PC-9 (cell line): ENCODE measurements around the gene CACNA2D1. TPM values are rescaled to one million over a fixed set of nuclear protein-coding genes. Genes with fewer than 3 reads are reported as not detected.
A peak's percentile ranks its signal among the peaks of the same experiment; 100 is the strongest.

Experiments used
- BruUV-seq: library from RNA; stranded (reverse); fragments of 400-500 nt; replicated peaks from 2 replicates; lab custom pipeline; 2021; lab: Mats Ljungman, UMichigan
- CTCF ChIA-PET: fragments of 300-600 bp; sonication (Branson Sonifier 250); formaldehyde crosslinking; loops from one replicate; lab custom pipeline; 2022; ENCODE audit warnings: antibody characterized with exemption; lab: Charles Lee
- POLR2A ChIA-PET: fragments of 300-600 bp; sonication (Branson Sonifier 250); formaldehyde crosslinking; loops from one replicate; lab custom pipeline; 2022; ENCODE audit warnings: antibody characterized with exemption; ENCODE audit not compliant: unreplicated experiment; lab: Charles Lee
- DNase-seq, 2 experiments: peaks; one replicate each; pipeline versions ENCODE4 v3.0.0 to v3.0.0-alpha.2; 2015 to 2022; ENCODE audit warnings: mixed read lengths in 1 of 2
- H2AFZ ChIP-seq: fragments of 200-600 bp; sonication (generic); 2 replicates; pipeline ENCODE4 v1.8.1; 2017; ENCODE audit warnings: antibody characterized with exemption
- H3F3A ChIP-seq: fragments of 200-600 bp; sonication (generic); 2 replicates; pipeline ENCODE4 v1.8.1; 2017; ENCODE audit warnings: antibody characterized with exemption, mild to moderate bottlenecking, low read depth; ENCODE audit not compliant: insufficient read depth
- H3K27ac ChIP-seq: fragments of 200-600 bp; sonication (generic); 2 replicates; pipeline ENCODE4 v1.6.1; 2016; ENCODE audit warnings: mixed run types
- H3K27me3 ChIP-seq: fragments of 200-600 bp; sonication (generic); 2 replicates; pipeline ENCODE4 v1.6.1; 2016; ENCODE audit warnings: low read depth, mixed run types; ENCODE audit not compliant: insufficient read depth
- H3K36me3 ChIP-seq: fragments of 200-600 bp; sonication (generic); 2 replicates; pipeline ENCODE4 v1.6.1; 2016; ENCODE audit warnings: low read depth, mixed run types
- H3K4me1 ChIP-seq: fragments of 200-600 bp; sonication (generic); replicated peaks from 2 replicates; pipeline ENCODE4 v1.6.1; 2016; ENCODE audit warnings: mixed run types; ENCODE audit not compliant: insufficient read depth
- H3K4me2 ChIP-seq: fragments of 200-600 bp; sonication (generic); 2 replicates; pipeline ENCODE4 v1.6.1; 2017; ENCODE audit warnings: mixed run types
- H3K4me3 ChIP-seq: fragments of 200-600 bp; sonication (generic); 2 replicates; pipeline ENCODE4 v1.6.1; 2016; ENCODE audit warnings: mixed run types
- H3K79me2 ChIP-seq: fragments of 200-600 bp; sonication (generic); 2 replicates; pipeline ENCODE4 v1.6.1; 2017; ENCODE audit warnings: low read depth, mixed run types
- H3K9me2 ChIP-seq: fragments of 200-600 bp; sonication (generic); 2 replicates; pipeline ENCODE4 v1.8.1; 2017; ENCODE audit warnings: mild to moderate bottlenecking; ENCODE audit not compliant: insufficient read depth
- H3K9me3 ChIP-seq: fragments of 200-600 bp; sonication (generic); 2 replicates; pipeline ENCODE4 v1.8.1; 2016; ENCODE audit warnings: low read depth; ENCODE audit not compliant: insufficient read depth
- H4K20me1 ChIP-seq: fragments of 200-600 bp; sonication (generic); 2 replicates; pipeline ENCODE4 v1.8.1; 2017; ENCODE audit not compliant: insufficient read depth
- EZH2 ChIP-seq: fragments of 200-600 bp; sonication (generic); IDR thresholded peaks from 2 replicates; pipeline ENCODE4 v1.8.0; 2017; ENCODE audit warnings: antibody characterized with exemption, low read depth
- intact Hi-C: fragments of 100-400 bp; cut with micrococcal nuclease; formaldehyde crosslinking; loops from one replicate; pipeline ENCODE4 v1.10.0; 2022; ENCODE audit not compliant: unreplicated experiment
- total RNA-seq: library from RNA; stranded (reverse); gene quantifications from 2 replicates; pipeline ENCODE4 v1.2.3, GENCODE V29; 2021
- TF ChIP-seq, protein P1 (sequence below): fragments of 200-600 bp; sonication (generic); conservative IDR thresholded peaks from 2 replicates; pipeline ENCODE4 v1.6.1; 2017; ENCODE audit warnings: mixed run types, antibody characterized with exemption, mild to moderate bottlenecking, moderate library complexity

The CACNA2D1 gene
- total RNA-seq, 1 experiment from 2014 or later = 3.2 TPM

- POLR2A ChIA-PET = no interaction called here
- intact Hi-C loops = no loop called here
- no TSS peak for BruUV-seq
- H3K27ac ChIP-seq = no peak overlapping the region
- H3K36me3 ChIP-seq = no peaks in the 10 kb centered on the region
- H4K20me1 ChIP-seq = no peaks in the 10 kb centered on the region
- no peaks in the 10 kb centered on the region for H3K4me1 ChIP-seq
- no peaks in the 10 kb centered on the region for H3F3A ChIP-seq
- no peaks in the 10 kb centered on the region for H3K79me2 ChIP-seq
- H3K9me3 ChIP-seq = no peaks in the 10 kb centered on the region
- H3K27me3 ChIP-seq = no peaks in the 10 kb centered on the region
- no peak overlapping the region for H2AFZ ChIP-seq
- DNase-seq = no peak
- H3K4me2 ChIP-seq = no peak overlapping the region
- H3K9me2 ChIP-seq = no peaks in the 10 kb centered on the region
- TF ChIP-seq, protein P1, sequence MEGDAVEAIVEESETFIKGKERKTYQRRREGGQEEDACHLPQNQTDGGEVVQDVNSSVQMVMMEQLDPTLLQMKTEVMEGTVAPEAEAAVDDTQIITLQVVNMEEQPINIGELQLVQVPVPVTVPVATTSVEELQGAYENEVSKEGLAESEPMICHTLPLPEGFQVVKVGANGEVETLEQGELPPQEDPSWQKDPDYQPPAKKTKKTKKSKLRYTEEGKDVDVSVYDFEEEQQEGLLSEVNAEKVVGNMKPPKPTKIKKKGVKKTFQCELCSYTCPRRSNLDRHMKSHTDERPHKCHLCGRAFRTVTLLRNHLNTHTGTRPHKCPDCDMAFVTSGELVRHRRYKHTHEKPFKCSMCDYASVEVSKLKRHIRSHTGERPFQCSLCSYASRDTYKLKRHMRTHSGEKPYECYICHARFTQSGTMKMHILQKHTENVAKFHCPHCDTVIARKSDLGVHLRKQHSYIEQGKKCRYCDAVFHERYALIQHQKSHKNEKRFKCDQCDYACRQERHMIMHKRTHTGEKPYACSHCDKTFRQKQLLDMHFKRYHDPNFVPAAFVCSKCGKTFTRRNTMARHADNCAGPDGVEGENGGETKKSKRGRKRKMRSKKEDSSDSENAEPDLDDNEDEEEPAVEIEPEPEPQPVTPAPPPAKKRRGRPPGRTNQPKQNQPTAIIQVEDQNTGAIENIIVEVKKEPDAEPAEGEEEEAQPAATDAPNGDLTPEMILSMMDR = no peak
- CTCF ChIA-PET = no interaction called here
- H3K4me3 ChIP-seq = no peak overlapping the region
Observed at GRCh38 chr7:82167558-82168314, 275.8 kb downstream of the CACNA2D1 start.

GRCh38 chr7:82166260-82167015, 277.1 kb downstream of the CACNA2D1 start:
- H3K4me3 ChIP-seq = no peak overlapping the region
- H3K79me2 ChIP-seq = no peaks in the 10 kb centered on the region
- no peaks in the 10 kb centered on the region for H3K4me1 ChIP-seq
- BruUV-seq = no TSS peak
- intact Hi-C loops = no loop called here
- ChIA-PET CTCF (no interaction called here), POLR2A (no interaction called here)
- no peaks in the 10 kb centered on the region for H3K9me2 ChIP-seq
- H3K4me2 ChIP-seq = no peak overlapping the region
- no peak overlapping the region for H3K27ac ChIP-seq
- TF ChIP-seq, protein P1 = no peak
- TF ChIP-seq EZH2 = no peak
- H3K27me3 ChIP-seq = no peaks in the 10 kb centered on the region
- H3K36me3 ChIP-seq = no peaks in the 10 kb centered on the region
- H3F3A ChIP-seq = no peaks in the 10 kb centered on the region
- no peaks in the 10 kb centered on the region for H4K20me1 ChIP-seq
- H3K9me3 ChIP-seq = no peaks in the 10 kb centered on the region
- no peak for DNase-seq
- H2AFZ ChIP-seq = no peak overlapping the region

DNA sequence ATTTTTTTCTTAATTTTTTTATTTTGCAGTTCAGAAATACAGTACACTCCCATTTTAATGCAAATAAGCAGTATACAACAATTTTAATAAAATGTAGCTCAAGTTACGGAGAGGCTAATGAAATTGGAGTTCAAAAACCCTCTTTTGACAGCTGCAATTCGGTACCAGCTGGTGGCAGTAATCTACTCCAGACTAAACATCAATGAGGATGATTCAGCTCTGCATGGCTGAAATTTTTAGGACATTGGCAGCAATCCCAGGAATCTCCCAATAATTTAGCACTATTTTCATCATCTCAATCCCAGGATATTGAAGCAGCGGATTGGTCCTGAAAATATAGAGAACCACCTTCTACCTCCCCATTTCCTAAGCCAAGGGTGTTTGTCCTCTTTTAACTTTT, 278.8 kb downstream of the CACNA2D1 start:
- Histone ChIP-seq H3K4me2 (no peak overlapping the region), H3K4me3 (no peak overlapping the region), H2AFZ (no peak overlapping the region), H3K27ac (no peak overlapping the region), H3K9me2 (no peaks in the 10 kb centered on the region), H3F3A (no peaks in the 10 kb centered on the region), H3K36me3 (no peaks in the 10 kb centered on the region), H4K20me1 (no peaks in the 10 kb centered on the region), H3K79me2 (no peaks in the 10 kb centered on the region), H3K27me3 (no peaks in the 10 kb centered on the region), H3K9me3 (no peaks in the 10 kb centered on the region), H3K4me1 (no peaks in the 10 kb centered on the region)
- ChIA-PET CTCF (no interaction called here), POLR2A (no interaction called here)
- intact Hi-C loops = no loop called here
- peak in 1 of 2 experiments; percentile 36 for DNase-seq
- BruUV-seq = no TSS peak
- TF ChIP-seq, protein P1 = no peak
- no peak for TF ChIP-seq EZH2
